HG03460 (cell line): ENCODE data around the gene CYP11A1.
"Not testable (repeated sequence)": the region's sequence is repeated elsewhere in the genome, so short reads cannot be mapped to it uniquely, and the experiment has no call there.

ENCODE experiments used
- ATAC-seq: cut with Tn5 transposase; IDR thresholded peaks from one replicate; pipeline ENCODE4 v1.9.1; 2021; ENCODE audit not compliant: unreplicated experiment

Gene CYP11A1

DNA sequence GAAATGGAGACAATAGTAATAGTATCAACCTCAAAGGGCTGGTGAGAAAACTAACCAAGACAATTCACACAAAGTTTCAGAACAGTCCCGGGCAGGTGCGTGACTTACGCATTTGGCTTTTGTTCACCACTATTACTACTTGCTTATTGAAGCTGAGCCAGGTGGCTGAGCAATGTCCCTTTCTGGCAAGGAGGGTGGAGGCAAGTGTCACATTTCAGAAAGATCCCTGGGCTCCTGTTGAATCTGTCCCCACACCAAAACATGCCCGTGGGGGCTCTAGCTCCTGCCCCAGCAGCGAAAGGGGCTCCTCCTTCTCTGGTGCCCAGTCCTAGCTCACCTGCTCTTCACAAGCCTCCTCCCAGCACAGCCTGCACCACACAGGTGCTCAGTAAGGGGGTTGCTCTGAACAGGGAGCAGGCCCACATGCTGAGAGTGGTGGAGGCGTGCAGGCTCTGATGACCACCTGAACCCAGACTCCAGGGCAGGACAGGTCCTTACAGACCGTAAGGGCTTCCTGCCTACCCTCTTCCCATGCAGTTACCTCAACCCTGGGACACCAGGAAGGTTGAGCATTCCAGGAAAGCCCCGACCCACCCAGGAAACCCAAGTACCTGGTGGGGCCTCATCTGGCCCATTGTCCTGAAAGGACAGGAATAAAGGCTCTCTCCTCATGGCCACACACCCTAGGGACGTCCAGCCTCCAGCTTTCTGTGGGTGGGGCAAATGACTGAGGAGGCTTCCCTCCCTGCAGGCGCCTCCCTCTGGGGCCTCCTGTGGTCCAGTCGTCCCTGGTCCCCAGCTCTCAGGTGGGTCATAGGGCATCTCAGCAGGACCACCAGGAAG, 33.7 kb upstream of the CYP11A1 start:
- no peak for ATAC-seq

DNA sequence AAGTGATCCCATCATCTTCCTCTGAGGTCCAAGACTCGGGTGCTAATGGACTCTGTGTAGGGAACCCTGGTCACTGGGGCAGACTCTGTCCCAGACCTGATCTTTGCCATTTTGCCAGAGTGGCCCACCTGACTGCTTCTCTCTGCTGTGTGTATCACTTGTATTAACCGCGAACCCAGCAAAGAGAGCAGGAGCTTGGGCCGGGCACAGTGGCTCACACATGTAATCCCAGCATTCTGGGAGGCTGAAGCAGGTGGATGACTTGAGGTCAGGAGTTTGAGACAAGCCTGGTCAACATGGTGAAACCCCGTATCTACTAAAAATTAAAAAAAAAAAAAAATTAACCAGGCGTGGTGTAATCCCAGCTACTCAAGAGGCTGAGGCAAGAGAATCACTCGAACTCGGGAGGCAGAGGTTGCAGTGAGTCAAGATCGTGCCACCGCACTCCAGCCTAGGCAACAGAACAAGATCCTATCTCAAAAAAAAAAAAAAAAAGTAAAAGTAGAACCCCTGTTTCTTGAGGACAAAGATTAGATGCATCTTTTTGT, 32.9 kb upstream of the CYP11A1 start:
- ATAC-seq = no peak

DNA sequence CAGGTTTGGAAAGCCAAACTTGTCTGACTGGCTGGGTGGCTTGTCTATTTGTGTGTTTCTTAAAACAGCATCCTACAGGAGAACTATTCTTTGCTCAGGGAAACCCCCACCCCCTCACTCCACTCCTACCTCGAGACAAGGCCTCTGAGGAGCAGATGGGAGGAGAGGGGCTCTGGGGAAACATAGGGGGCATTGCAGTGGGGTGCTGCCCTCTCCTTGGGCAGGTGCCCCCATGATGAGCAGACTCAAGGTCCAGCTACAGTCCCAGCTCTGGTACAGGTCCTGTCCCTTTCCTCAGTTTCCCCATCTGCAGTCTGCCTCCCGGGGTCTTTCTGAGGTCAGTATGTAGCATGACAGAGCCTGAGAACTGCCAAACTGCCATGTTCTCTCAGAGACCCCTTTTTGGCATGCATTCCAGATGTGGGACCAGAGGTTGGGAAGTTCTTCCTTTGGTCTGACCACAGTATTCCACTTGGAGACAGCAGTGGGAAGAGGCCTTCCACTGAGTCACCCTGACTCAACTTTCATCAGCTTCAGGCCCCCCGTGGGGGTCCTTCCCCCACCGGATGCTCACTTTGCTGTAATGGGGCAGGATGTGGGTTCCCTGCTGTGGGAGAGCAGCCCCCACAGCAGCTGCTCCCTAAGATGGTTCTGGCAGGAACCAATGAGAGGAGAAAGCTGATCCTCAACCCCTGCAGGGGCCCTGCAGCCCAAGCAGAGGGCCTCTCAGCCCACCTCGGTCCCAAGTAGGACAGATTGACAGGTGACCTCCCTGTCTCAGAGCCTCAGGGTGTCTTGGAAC, 32.3 kb upstream of the CYP11A1 start:
- no peak for ATAC-seq

DNA sequence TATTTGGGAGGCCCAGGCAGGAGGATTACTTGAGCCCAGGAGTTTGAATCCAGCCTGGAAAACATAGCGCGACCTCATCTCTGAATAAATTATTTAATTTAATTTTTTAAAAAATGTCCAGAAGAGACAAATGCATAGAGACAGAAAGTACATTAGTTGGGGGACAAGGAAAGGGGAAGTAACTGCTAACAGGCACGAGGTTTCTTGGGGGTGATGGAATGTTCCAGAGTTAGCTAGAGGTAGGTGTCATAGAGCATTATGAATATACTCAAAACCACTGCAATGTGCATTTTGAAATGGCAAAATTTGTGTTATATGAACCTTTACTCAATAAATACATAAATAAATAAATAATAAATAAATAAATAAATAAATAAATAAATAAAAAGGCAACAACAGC, 31.7 kb upstream of the CYP11A1 start:
- ATAC-seq = no peak

DNA sequence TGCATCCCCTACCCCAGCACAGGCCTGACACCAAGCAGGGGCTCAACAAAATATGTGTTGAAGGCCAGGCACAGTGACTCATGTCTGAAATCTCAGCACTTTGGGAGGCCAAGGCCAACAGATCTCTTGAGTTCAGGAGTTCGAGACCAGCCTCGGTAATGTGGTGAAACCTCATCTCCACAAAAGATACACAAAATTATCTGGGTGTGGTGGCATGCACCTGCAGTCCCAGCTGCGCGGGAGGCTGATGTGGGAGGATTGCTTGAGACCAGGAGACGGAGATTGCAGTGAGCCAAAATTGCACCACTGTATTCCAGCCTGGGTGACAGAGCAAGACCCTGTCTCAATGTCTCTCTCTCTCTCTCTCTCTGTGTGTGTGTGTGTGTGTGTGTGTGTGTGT, 30.7 kb upstream of the CYP11A1 start:
- no peak for ATAC-seq

DNA sequence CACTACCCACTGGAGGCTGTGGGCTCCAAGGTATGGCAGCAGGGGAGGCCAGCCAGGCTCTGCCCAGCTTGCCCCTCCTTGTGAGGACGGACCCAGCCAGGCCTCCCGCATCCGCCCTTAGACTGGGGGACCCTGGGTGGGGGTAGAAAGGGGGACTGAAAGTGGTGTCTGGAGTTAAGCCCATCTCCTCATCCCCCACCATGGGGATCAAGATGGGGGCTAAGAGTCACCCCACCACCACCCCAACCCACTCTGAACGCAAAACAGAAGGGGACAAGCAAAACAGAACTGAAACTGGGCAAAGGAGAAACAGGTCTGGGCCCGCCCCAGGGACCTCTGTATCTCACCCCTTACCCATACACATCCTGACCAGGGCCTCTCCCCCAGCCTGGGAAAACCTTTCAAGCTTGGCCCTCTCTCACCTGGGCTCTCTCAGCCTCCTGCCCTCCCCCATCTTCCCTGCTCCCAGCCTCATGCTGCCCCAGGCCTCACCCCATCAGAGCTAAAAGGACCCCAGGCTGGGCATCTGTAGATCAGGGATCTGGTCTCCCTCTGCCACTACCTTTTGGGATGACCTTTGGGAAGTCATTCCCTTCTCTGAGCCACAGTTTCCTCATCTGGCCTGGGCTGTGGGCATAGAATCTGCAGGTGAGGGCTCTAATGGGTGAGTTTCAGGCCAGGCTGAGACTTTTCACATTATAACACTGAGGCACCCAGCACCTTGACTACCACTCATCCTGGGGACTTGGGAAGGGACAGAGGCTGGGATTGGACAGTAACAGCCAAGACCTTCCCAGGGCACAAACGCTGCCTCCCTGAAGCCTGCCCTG, 30.0 kb upstream of the CYP11A1 start:
- peak; percentile 19 for ATAC-seq

DNA sequence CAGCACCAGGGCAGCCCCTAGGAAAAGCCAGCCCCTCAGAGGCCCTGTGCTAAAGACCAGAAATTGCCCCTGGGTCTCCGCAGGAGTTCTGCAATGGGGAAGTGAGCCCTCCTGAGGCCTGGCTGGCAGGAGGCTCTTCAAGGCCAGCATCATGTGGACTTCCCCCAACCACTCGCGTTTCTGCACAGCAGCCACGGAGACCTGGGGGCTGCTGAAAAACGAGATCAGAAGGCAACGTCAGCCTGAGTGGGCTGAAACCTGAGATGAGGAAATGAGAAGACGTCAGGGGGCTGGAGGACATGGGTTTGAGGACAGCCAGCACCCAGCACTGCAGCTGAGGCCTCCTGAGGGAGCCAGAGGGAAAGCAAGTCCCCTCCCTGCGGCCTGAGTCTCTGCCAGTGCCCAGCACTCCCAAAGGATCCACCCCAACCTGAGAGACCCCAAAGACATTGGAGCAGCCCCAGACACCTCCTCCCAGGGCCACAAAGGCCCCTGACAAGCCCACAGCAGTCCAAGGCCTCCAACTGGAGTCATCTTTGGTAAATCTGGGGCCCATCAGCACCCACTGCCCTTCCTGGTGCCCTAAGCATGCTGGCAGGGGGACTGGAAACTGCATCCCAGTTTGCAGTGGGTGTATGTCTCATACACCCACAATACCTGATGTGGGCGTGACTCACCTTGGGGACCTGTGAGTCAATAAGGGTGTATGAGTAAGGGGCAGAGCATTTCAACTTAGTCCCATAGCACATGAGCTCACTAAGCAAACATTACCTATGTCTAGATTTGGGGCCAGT, 29.2 kb upstream of the CYP11A1 start:
- peak; percentile 44 for ATAC-seq

DNA sequence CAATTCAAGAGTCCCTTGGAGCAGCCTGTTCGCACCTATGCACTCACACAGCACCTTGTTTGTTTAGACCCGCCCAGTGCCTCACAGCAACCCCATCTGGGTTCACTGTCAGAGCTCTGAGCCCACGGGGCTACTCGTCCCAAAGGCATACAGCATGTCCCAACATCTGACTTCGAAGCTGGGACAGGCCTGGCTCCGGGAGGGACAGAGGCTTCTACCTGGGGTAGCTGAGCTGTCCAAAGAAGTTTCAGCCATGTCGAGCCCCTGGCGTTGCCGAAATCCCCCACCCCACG, 28.6 kb upstream of the CYP11A1 start:
- ATAC-seq = no peak

DNA sequence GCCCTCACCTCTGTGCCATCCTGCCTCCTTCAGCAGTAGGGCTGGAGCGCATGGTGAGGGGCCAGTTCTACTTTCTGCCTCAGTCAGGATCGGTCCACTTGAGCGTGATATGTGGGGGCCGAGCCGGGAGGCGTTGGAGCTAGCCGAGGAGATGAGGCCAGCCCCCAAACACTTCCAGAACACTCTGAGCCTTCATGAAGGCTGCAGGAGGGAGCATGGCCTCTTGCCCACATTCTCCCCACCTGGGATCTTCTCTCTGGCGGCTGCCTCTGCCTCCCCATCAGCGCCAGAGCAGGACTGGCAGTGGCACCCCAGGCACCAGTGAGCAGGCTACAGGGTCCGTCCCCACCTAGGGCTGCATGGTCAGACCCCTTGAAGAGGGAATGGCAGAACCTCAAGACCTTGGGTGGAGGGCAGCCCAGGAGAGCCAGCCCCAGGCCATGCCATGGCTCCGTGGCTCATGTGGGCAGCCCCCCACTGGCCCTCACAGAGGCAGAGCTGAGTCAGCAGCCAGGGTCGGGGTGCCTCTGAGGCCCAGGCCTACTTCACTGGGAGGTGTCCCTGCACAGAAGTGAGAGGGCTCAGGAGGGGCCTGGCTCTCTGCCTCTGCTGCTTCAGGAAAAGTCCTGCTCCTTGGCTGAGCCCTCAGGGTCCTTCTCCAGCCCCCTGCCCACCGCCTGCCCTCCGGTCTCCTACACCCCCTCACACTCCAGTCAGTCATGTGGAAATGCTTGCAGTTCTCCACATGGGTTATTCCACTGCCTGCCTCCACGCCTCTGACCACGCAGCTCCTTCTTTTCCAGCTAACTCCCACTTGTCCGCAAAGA, 28.1 kb upstream of the CYP11A1 start:
- ATAC-seq = no peak

DNA sequence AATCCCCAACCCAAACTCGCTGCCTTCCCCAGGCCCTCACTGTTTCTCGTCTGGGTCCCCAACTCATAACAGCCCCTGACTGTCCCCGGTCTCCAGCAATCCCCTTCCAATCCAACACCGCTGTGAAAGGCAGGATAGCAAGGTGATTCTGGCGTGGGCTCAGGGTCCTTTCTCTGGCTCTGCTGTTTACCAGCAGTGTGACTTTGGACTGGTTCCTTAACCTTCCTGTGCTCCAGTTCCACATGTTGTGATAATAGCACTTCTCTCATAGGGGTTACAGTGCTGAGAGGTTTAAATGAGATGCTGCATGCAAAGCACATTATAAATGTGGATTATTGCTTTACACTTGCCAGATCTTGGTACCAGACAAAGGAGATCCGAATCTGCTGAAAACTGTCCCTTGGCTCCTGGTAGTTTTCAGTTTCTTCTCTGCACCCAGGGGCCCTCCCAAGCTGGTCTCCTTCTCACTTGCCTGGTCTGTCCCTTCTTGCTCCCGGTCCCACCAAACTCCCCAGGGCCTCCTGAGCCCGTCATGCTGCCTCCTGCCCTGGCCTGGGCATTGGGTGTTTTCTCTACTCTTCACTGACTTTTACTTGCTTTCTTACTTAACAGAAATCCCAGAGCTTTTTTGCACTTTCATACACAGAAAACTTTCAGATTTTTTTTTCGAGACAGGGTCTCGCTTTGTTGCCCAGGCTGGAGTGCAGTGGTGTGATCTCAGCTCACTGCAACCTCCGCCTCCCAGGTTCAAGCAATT, 26.8 kb upstream of the CYP11A1 start:
- ATAC-seq = no peak

DNA sequence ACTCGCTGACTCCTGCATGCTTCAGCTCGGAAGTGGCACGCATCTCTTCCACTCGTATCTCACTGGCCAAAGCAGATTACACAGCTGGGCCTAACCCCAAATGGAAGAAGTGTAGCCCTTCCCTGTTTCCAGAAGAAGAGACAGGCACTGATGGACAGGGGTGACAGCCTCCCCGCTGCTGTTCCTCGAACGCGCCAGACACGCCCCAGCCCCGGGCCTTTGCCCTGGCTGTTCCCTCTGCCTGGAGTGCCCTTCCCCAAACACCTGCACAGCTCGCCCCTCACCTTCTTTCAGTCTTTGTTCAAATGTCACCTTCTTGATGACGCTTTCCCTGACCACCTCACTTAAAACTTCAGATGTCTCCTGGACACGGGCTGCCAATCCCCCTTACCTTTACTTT, 26.0 kb upstream of the CYP11A1 start:
- ATAC-seq = no peak

DNA sequence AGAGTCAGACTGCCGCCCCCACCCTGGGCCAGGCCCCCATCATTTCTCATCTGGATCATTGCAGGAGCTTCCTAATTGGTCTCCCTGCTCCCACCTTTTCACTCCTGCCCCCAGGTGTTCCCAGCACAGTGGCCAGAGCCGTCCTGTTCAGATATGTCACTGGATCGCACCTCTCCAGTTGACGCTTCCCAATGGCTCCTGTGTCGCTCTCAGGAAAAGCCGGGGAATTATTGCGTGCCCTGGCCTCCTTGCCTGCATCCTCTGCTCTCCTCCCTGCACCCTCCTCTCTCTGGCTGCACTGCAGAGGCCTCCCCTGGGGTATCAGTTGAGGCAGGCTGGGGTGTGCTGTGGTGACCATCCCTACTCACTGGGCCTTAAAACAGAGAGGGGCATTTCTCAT, 25.5 kb upstream of the CYP11A1 start:
- no peak for ATAC-seq

DNA sequence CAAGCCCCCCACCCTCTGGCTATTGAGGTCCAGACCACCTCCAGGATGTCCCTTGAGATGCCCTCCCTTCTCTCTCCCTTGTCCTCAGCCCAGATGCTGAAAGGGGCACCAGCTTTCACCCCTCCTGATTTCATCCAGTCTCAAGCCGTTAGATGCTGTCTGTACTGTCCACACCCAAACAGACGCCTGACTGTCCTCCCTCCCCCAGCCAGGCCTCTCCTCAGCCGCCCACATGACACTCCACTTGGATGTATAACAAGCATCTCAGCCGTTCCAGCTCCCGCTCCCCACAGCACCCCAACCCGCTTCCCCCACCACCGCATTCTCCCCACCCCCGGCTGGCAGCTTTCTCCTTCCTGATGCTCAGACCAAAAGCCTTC, 25.0 kb upstream of the CYP11A1 start:
- no peak for ATAC-seq

DNA sequence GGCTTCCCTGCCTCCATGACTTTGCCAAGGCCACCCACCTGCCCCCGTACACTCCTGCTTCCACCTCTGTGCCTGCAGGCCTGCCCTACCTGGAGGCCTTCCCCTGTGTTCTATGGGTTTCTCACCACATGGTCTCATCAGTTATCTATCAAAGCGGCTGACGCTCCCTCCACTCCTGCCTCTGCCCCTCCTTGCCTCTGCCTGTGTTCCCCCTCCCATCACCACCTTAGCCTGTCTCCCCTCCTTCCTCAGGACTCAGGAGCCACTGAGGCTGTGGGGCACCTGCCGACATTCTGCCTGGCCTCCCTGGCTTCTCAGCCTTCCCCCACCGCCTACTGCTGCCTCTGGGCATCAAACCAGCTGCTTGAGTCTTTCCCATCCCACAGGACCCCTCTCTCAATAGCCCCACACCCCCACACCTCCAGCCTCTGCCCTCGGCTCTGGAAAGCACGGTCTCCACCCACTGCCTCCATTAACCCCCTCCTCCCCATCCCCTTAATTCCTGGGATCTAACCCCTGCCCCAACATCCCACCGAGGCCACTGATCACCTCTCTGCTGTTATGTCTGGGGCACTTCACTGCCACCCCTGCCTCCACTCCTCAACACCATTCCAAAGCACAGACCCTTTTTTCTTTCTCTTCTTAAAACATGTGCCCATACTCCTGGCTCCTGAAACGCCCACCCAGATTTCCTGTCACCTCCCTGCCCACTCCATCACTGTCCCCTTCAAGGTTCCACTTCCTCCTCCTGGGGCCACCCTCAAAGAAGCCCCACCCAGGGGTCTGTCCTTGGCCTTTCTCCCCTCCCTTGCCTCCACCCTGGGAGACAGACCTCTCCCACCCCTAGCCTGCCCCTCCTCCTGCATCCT, 24.4 kb upstream of the CYP11A1 start:
- no peak for ATAC-seq

DNA sequence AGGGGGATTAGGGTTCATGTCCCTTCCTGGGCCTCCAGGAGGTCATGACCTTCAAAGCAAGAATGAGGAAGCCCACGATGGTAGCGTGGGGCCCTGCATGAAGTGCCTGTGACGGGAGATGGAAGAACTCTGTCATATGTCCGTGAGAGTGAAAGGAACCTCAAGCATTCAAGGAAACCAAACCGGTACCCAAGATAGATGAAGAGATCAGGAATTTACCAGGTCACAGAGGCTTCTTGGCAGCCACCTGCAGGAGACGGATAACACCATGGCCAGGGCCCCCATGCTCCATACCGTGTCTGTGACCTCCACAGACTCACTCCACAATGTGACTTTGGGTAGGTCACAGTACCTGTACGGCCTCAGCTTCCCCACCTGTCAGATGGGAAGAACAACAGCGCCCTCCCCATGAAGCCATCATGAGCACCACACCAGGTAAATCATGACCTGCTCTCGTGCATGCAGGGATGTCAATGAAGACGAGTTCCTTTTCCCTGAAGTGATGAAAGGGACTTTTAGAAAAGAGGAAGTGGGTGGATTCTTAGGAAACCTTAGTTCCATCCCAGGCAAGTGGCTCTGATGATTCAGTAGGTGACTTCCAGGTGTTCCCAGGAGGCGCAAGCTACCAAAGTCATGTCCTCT, 23.3 kb upstream of the CYP11A1 start:
- no peak for ATAC-seq

DNA sequence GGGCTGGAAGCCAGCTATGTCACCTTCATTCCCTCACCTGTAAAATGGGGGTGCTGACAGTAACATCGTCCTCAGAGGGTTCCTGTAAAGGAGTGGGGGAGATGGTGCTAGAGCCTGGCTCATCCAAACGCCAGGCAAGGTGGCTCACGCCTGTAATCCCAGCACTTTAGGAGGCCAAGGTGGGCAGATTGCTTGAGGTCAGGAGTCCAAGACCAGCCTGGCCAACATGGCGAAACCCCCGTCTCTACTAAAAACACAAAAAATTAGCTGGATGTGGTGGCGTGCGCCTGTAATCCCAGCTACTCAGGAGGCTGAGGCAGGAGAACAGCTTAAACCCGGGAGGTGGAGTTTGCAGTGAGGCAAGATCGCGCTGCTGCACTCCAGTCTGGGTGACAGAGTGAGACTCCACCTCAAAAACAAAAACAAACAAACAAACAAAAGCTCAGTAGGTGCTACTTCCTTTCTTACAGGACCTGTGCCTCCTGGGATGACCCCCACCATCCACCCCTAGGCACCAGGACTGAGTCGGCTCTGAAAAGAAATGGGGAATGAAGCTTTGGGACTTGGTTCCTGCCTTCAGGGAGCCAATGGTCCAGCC, 22.7 kb upstream of the CYP11A1 start:
- not testable (repeated sequence) for ATAC-seq
